Measurements from ENCODE around the gene ASRGL1. TPM values are rescaled to one million over a fixed set of nuclear protein-coding genes. Genes with fewer than 3 reads are reported as not detected.
A peak's percentile ranks its signal among the peaks of the same experiment; 100 is the strongest.

ASRGL1 gene
- total RNA-seq (100 to 1,000 TPM; 101 to 119 TPM), polyA plus RNA-seq (ENCODE audit: insufficient read depth, low read depth, low replicate concordance) (295 TPM)
- long read RNA-seq, donor 1, partial matches to known transcripts = 0 of 10 reads
- long read RNA-seq, donor 1, other reads (novel, unspliced or antisense) = 0 of 10 reads
- long read RNA-seq, donor 2, partial matches to known transcripts = 0 of 4 reads
- long read RNA-seq, donor 2, other reads (novel, unspliced or antisense) = 0 of 4 reads

DNA sequence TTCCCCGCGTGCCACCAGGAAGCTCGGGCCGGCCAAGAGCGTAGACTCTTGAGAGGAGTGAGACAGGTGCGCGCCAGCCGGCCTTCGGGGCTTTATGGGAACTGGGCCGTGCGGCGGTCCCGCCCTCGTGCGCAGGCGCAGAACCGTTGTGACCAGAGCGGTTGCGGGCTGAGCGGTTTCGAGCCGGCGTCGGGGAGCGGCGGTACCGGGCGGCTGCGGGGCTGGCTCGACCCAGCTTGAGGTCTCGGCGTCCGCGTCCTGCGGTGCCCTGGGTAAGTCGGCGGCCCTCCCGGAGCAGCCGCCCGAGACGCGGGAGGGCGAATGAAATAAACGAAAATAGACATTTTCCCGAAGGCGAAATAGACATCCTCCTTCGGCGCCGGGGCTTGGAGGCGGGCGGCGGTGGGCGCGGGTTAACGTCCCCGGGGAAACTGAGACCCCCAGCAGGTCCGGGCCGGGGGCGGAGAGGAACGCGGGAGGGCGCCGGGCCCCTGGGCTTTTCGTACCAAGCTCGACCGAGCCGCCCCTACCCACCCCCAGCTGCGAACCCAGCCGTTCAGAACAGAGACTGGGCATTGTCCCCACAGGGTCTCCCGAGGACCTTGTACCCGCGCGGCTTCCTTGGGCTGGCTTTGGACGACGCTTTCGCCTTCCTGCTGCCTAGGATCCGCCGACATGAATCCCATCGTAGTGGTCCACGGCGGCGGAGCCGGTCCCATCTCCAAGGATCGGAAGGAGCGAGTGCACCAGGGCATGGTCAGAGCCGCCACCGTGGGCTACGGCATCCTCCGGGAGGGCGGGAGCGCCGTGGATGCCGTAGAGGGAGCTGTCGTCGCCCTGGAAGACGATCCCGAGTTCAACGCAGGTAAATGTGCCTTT lies at the start of gene ASRGL1:
Gene ASRGL1, plus strand, starts transcription at position 146 of the 879 bp plus-strand sequence. Its CDS starts 530 bp downstream, at position 676.
- peak within 1 kb of the TSS; percentile 43 to 77 for H3K27ac ChIP-seq
- no peaks in the 10 kb centered on the region for H3K36me3 ChIP-seq (ENCODE audit: low read depth, missing control alignments)
- peak within 1 kb of the TSS; percentile 68 to 78 for H3K4me3 ChIP-seq
- 0 to 1% methylated on average over 9 to 98 of the region's 98 CpGs for WGBS, 2 donors
- H3K27me3 ChIP-seq = no peaks in the 10 kb centered on the region
- DNase-seq = peak; percentile 92
- no peak for TF ChIP-seq POLR2A (IDR thresholded peaks at IDR 0.05)
- TF ChIP-seq, protein P1, sequence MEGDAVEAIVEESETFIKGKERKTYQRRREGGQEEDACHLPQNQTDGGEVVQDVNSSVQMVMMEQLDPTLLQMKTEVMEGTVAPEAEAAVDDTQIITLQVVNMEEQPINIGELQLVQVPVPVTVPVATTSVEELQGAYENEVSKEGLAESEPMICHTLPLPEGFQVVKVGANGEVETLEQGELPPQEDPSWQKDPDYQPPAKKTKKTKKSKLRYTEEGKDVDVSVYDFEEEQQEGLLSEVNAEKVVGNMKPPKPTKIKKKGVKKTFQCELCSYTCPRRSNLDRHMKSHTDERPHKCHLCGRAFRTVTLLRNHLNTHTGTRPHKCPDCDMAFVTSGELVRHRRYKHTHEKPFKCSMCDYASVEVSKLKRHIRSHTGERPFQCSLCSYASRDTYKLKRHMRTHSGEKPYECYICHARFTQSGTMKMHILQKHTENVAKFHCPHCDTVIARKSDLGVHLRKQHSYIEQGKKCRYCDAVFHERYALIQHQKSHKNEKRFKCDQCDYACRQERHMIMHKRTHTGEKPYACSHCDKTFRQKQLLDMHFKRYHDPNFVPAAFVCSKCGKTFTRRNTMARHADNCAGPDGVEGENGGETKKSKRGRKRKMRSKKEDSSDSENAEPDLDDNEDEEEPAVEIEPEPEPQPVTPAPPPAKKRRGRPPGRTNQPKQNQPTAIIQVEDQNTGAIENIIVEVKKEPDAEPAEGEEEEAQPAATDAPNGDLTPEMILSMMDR (IDR thresholded peaks at IDR 0.05) = peak in 1 of 3 experiments; percentile 14
- H3K9me3 ChIP-seq = no peaks in the 10 kb centered on the region
- intact Hi-C loops (cut with DNase I; ENCODE audit: low total_unique reads) = no loop called here
- no peaks in the 10 kb centered on the region for H3K4me1 ChIP-seq

DNA sequence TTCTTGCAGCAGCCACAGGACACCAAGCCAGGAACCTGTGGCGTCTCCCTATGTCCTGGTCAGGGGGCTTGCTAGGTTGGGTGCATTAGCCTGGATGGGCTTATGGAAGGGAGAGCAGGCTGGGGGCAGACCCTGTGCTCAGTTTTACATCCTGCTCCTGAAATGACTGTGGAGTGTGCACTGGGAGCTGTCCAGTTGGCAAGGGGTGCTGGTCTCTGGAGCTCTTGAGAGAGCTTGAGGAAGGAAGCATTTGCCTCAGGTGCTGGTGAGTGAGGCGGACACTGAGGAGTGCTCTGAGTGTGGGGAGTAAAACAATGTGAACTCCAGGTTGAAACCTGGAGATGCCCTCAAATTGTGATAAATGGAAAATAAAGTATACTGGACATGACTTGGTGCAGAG lies 41.7 kb upstream of the ASRGL1 start:
- intact Hi-C loops (cut with DNase I; ENCODE audit: low total_unique reads) = no loop called here
- no peak overlapping the region for H3K4me3 ChIP-seq
- 68 to 69% methylated on average over 1 to 2 of the region's 2 CpGs for WGBS, 2 donors
- TF ChIP-seq, protein P1 (IDR thresholded peaks at IDR 0.05) = no peak
- TF ChIP-seq POLR2A (IDR thresholded peaks at IDR 0.05) = no peak
- no peak overlapping the region for H3K27ac ChIP-seq
- H3K36me3 ChIP-seq (ENCODE audit: low read depth, missing control alignments) = no peaks in the 10 kb centered on the region
- H3K9me3 ChIP-seq = no peaks in the 10 kb centered on the region
- peak; percentile 34 for DNase-seq
- no peaks in the 10 kb centered on the region for H3K4me1 ChIP-seq
- H3K27me3 ChIP-seq = no peaks in the 10 kb centered on the region

DNA sequence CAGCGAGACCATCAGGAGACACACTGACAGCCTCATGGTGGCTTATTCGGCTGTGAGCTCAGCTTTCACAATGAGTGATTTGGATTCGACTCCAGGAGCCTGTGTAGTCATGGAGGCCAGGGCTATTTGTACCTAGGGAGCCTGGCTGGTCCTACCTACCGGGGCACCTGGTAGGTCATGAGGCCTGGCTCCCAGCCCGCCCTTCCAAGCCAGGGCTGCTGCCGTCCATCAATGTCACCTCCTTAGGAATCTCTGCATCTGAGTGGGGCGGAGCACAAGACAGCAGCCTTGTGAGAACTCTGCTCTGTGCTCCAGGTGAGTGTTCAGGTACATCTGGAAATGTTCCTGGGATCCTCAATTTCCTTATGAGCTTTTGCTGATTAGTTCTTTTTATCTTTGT lies 38.3 kb upstream of the ASRGL1 start, which contains the start of gene SCGB1D4:
Gene SCGB1D4, minus strand, starts transcription at position 101 of the 400 bp plus-strand sequence. Its CDS starts 65 bp downstream, at position 36.
- intact Hi-C loops (cut with DNase I; ENCODE audit: low total_unique reads) = no loop called here
- no peaks in the 10 kb centered on the region for H3K36me3 ChIP-seq (ENCODE audit: low read depth, missing control alignments)
- 77 to 89% methylated on average over 3 to 7 of the region's 7 CpGs for WGBS, 2 donors

DNA sequence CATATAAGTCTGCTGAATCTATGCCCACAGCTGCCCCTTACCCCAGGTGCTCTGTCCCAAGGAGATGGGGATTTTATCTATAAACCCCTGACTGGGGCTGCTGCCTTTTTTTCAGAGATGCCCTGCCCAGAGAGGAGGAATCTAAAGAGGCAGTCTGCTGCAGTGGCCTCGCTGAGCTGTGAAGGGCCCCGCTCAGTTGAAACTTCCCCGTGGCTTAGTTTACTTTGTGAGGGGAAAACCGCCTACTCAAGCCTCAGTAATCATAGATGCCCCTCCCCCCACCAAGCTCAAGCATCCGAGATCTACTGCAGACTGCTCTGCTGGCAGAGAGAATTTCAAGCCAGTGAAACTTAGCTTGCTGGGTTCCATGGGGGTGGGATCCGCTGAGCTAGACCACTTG lies 31.0 kb upstream of the ASRGL1 start:
- Histone ChIP-seq H3K27me3 (no peaks in the 10 kb centered on the region), H3K4me1 (no peaks in the 10 kb centered on the region), H3K27ac (no peak overlapping the region), H3K4me3 (no peak overlapping the region), H3K36me3 (ENCODE audit: low read depth, missing control alignments) (no peaks in the 10 kb centered on the region), H3K9me3 (no peaks in the 10 kb centered on the region)
- 46 to 68% methylated on average over 6 of the region's 6 CpGs for WGBS, 2 donors
- intact Hi-C loops (cut with DNase I; ENCODE audit: low total_unique reads) = no loop called here
- TF ChIP-seq, protein P1 (IDR thresholded peaks at IDR 0.05) = no peak
- TF ChIP-seq POLR2A (IDR thresholded peaks at IDR 0.05) = no peak
- no peak for DNase-seq

More for the DNA sequence above, 38.3 kb upstream of the ASRGL1 start, which contains the start of gene SCGB1D4:
- no peak for DNase-seq
- Histone ChIP-seq H3K9me3 (no peaks in the 10 kb centered on the region), H3K4me3 (no peak within 1 kb of the TSS), H3K27me3 (no peaks in the 10 kb centered on the region), H3K4me1 (no peaks in the 10 kb centered on the region), H3K27ac (no peak within 1 kb of the TSS)
- TF ChIP-seq, protein P1 (IDR thresholded peaks at IDR 0.05) = no peak
- TF ChIP-seq POLR2A (IDR thresholded peaks at IDR 0.05) = no peak
